HEK293 (cell line): ENCODE data around the gene MEOX2.

Experiments used
- CTCF ChIP-seq: fragments of 450-650 bp; formaldehyde crosslinking; IDR thresholded peaks from 2 replicates; pipeline ENCODE4 v1.5.1; 2016; ENCODE audit warnings: missing biosample characterization, missing genetic modification characterization
- ZBTB10 ChIP-seq: fragments of 450-650 bp; formaldehyde crosslinking; IDR thresholded peaks from 2 replicates; pipeline ENCODE4 v1.5.1; 2016; ENCODE audit warnings: missing biosample characterization, missing genetic modification characterization
- ZNF175 ChIP-seq: fragments of 450-650 bp; formaldehyde crosslinking; IDR thresholded peaks from 2 replicates; pipeline ENCODE4 v1.5.1; 2016; ENCODE audit warnings: missing biosample characterization, missing genetic modification characterization
- ZNF561 ChIP-seq: fragments of 450-650 bp; IDR thresholded peaks from 2 replicates; pipeline ENCODE4 v1.5.1; 2018; ENCODE audit warnings: missing biosample characterization, missing genetic modification characterization, borderline replicate concordance

GRCh38 chr7:15612205-15612604 is 74.3 kb downstream of the MEOX2 start:
- no peak for TF ChIP-seq ZBTB10 (tag by site-specific recombination)
- TF ChIP-seq CTCF (tag by site-specific recombination): no peak
- no peak for TF ChIP-seq ZNF175 (tag by site-specific recombination)
- no peak for TF ChIP-seq ZNF561 (tag by site-specific recombination)
